ENCODE results near the gene WNT7B. TPM values are rescaled to one million over a fixed set of nuclear protein-coding genes. Genes with fewer than 3 reads are reported as not detected.

WNT7B gene
- total RNA-seq, 1 experiment from 2014 or later: not detected

DNA sequence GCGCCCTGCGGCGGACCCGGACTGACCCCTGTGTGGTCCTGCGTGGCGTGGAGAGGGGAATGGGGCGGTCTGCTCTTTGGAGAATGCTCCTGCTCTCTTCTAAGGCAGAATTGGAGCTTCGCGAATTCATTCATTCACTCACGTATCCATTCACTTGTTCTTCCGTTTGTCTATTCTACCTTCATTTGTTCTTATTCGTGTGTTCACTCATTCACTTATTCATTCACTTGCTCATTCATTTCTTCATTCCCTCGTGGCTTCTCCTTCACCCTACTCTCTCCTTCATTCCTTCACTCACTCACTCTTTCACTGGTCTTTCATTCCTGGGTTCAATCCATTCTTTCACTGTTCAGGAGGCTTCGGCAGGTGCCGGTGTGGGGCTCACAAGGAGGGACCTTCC lies 69.6 kb downstream of the WNT7B start:
- BruUV-seq (replicated peaks): no TSS peak
- no peaks in the 10 kb centered on the region for H3K36me3 ChIP-seq (ENCODE audit: insufficient read depth, low read length, poor library complexity, severe bottlenecking)
- H3K27me3 ChIP-seq (replicated peaks; ENCODE audit: insufficient read depth, low read depth, low read length, poor library complexity): peaks cover 24% of the 10 kb centered on the region
- CTCF ChIA-PET: no interaction called here
- H3K9me3 ChIP-seq (ENCODE audit: low read depth, low read length, poor library complexity, severe bottlenecking): no peaks in the 10 kb centered on the region
- intact Hi-C loops (cut with micrococcal nuclease; ENCODE audit: unreplicated experiment): no loop called here
- DNase-seq (ENCODE audit: low spot score): no peak
- no peak for TF ChIP-seq EZH2 (IDR thresholded peaks at IDR 0.05; ENCODE audit: borderline replicate concordance, low read depth, low read length, poor library complexity, severe bottlenecking)
- TF ChIP-seq, protein P1, sequence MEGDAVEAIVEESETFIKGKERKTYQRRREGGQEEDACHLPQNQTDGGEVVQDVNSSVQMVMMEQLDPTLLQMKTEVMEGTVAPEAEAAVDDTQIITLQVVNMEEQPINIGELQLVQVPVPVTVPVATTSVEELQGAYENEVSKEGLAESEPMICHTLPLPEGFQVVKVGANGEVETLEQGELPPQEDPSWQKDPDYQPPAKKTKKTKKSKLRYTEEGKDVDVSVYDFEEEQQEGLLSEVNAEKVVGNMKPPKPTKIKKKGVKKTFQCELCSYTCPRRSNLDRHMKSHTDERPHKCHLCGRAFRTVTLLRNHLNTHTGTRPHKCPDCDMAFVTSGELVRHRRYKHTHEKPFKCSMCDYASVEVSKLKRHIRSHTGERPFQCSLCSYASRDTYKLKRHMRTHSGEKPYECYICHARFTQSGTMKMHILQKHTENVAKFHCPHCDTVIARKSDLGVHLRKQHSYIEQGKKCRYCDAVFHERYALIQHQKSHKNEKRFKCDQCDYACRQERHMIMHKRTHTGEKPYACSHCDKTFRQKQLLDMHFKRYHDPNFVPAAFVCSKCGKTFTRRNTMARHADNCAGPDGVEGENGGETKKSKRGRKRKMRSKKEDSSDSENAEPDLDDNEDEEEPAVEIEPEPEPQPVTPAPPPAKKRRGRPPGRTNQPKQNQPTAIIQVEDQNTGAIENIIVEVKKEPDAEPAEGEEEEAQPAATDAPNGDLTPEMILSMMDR (conservative IDR thresholded peaks at IDR 0.05; ENCODE audit: low read depth, low read length): no peak
- no peaks in the 10 kb centered on the region for H3K4me1 ChIP-seq (ENCODE audit: insufficient read depth, low read length, poor library complexity, severe bottlenecking)
- POLR2A ChIA-PET (ENCODE audit: low non-redundant PET): no interaction called here
- H3K27ac ChIP-seq (ENCODE audit: low read depth, low read length, poor library complexity, severe bottlenecking): no peak overlapping the region
- H3K4me3 ChIP-seq (ENCODE audit: low read depth, low read length, poor library complexity, severe bottlenecking): no peak overlapping the region

DNA sequence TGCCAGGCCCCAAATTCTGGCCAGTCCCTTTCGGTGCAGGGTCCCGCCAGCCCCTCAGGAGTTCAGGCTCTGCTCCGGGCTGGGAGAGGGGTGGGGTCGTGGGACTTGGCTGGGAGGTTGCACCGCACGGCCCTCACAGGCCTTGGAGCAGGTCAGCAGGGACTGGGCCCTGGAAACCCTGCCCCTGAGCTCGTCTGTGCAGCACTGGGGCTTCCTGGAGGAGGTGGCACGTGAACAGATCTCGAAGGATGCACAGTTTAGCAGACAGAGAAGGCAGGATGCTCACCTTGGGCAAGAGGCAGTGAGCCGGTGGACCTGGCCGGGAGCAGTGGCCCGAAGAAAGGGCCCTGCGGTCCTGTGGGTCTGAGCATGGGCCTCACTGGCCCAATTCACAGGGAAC lies 70.0 kb downstream of the WNT7B start:
- Histone ChIP-seq H3K36me3 (ENCODE audit: insufficient read depth, low read length, poor library complexity, severe bottlenecking) (no peaks in the 10 kb centered on the region), H3K9me3 (ENCODE audit: low read depth, low read length, poor library complexity, severe bottlenecking) (no peaks in the 10 kb centered on the region), H3K27me3 (replicated peaks; ENCODE audit: insufficient read depth, low read depth, low read length, poor library complexity) (peaks cover 27% of the 10 kb centered on the region), H3K4me3 (ENCODE audit: low read depth, low read length, poor library complexity, severe bottlenecking) (no peak overlapping the region), H3K27ac (ENCODE audit: low read depth, low read length, poor library complexity, severe bottlenecking) (no peak overlapping the region), H3K4me1 (ENCODE audit: insufficient read depth, low read length, poor library complexity, severe bottlenecking) (no peaks in the 10 kb centered on the region)
- ChIA-PET POLR2A (ENCODE audit: low non-redundant PET) (no interaction called here), CTCF (no interaction called here)
- no peak for DNase-seq (ENCODE audit: low spot score)
- intact Hi-C loops (cut with micrococcal nuclease; ENCODE audit: unreplicated experiment): no loop called here
- no TSS peak for BruUV-seq (replicated peaks)
- TF ChIP-seq, protein P1 (conservative IDR thresholded peaks at IDR 0.05; ENCODE audit: low read depth, low read length): no peak
- TF ChIP-seq EZH2 (IDR thresholded peaks at IDR 0.05; ENCODE audit: borderline replicate concordance, low read depth, low read length, poor library complexity, severe bottlenecking): no peak

DNA sequence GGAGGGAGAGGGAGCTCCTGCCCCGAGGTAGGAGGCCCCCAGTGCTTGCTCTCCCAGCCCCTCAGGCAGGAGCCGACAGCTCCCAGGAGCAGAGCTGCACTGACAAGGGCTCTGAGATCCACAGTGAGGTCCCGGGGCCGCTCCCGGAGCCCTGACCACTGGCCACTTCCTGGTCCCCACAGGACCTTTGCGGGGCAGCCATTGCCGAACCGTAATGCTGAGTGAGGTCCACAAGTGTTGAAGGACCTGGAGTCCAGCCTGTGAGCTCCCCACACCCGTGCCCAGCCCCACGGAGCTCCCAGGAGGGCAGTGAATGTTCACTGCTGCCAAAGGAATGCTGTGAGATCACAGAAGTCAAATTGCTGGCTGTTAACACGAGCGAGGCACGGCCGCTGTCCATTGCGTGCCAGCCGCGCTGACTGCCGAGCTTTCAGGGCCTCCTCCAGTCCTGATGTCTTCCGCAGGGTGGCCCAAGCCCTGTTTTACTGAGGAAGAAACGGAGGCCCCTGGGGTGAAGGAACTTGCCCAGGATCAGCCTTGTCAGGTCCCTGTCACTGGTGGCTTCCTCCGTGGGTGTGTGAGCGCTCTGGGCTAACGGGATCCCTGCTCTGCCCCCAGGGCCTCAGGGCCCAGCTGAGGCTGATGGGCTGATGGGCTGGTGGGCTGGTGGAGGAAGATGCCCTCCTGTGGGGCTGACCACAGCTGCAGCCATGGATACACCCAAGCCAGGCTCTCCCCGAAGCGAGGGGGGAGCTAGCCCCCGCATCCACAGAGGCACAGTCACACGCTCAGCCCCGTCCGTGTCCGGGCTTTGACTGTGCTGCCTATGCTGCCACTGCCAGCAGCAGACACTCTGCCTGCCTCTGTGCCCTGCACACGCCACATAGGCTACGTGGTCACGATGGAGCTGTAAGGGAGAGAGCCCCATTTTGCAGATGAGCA lies 70.8 kb downstream of the WNT7B start:
- H3K9me3 ChIP-seq (ENCODE audit: low read depth, low read length, poor library complexity, severe bottlenecking): no peaks in the 10 kb centered on the region
- DNase-seq (ENCODE audit: low spot score): no peak
- ChIA-PET CTCF (interaction anchor here (0.5 to 1.1 kb wide), 2 partner anchors 72 to 260 kb away, joined by 3 to 11 read pairs; no protein-coding TSS in a partner anchor), POLR2A (ENCODE audit: low non-redundant PET) (no interaction called here)
- TF ChIP-seq, protein P1 (conservative IDR thresholded peaks at IDR 0.05; ENCODE audit: low read depth, low read length): no peak
- no peak for TF ChIP-seq EZH2 (IDR thresholded peaks at IDR 0.05; ENCODE audit: borderline replicate concordance, low read depth, low read length, poor library complexity, severe bottlenecking)
- peaks cover 27% of the 10 kb centered on the region for H3K27me3 ChIP-seq (replicated peaks; ENCODE audit: insufficient read depth, low read depth, low read length, poor library complexity)
- H3K4me1 ChIP-seq (ENCODE audit: insufficient read depth, low read length, poor library complexity, severe bottlenecking): no peaks in the 10 kb centered on the region
- H3K36me3 ChIP-seq (ENCODE audit: insufficient read depth, low read length, poor library complexity, severe bottlenecking): no peaks in the 10 kb centered on the region
- no peak overlapping the region for H3K4me3 ChIP-seq (ENCODE audit: low read depth, low read length, poor library complexity, severe bottlenecking)
- H3K27ac ChIP-seq (ENCODE audit: low read depth, low read length, poor library complexity, severe bottlenecking): no peak overlapping the region
- intact Hi-C loops (cut with micrococcal nuclease; ENCODE audit: unreplicated experiment): no loop called here
- no TSS peak for BruUV-seq (replicated peaks)
